SK-N-MC (cell line): Measurements from ENCODE around the gene FER.

Source experiments
- EZH2 ChIP-seq: fragments of 200-600 bp; sonication (generic); IDR thresholded peaks from one replicate; pipeline ENCODE4 v1.6.1; 2017; ENCODE audit warnings: antibody characterized with exemption
- FOXP2 ChIP-seq: optimal IDR thresholded peaks from 2 replicates; pipeline ENCODE3; 2011; ENCODE audit warnings: mild to moderate bottlenecking, moderate library complexity; ENCODE audit not compliant: insufficient read depth; ENCODE audit errors: extremely low read length, control extremely low read depth
- POLR2AphosphoS5 ChIP-seq: IDR thresholded peaks from 2 replicates; pipeline ENCODE4 v1.6.1; 2012; ENCODE audit warnings: mild to moderate bottlenecking, low read depth, low read length, borderline replicate concordance

DNA sequence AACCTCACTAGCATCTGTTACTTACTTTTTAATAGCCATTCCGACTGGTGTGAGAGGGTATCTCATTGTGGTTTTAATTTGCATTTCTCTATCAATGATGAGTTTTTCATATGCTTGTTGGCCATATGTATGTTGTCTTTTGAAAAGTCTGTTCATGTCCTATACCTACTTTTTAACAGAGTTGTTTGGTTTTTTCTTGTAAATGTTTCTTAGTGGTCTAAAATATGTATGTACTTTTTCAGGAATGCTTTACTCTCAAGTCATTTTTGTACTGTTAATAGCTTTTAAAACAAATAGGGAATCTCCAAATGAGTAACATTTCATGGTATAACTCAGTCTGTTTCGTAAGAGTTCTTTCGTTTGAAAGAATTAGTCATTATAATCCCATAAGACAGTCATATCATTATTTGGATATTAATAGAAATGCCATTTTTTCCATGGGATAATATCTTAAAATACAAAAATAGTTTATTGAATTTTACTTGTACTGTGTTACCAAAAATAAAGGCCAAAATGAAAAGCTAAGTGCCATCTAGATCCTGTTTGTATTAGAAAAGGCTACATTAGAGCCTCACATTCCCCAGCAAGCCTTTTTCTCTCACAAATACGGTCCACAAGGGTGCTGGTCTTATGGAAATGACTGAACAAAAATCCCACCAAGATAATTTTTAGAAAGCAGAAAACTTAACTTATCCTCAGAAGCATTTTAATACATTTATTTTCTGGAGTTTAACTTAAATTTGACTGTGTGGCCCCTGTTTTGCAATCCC is 414.4 kb downstream of the FER start:
- no peak for TF ChIP-seq EZH2
- TF ChIP-seq POLR2AphosphoS5, result no peak
- no peak for TF ChIP-seq FOXP2
